GM12864 (cell line): ENCODE measurements around the gene EHBP1.

Source experiments
- DNase-seq: peaks from one replicate; pipeline ENCODE4 v3.0.0-alpha.2; 2011; ENCODE audit warnings: low read depth
- H3K4me3 ChIP-seq: 2 replicates; pipeline ENCODE4 v1.5.1; 2011; ENCODE audit warnings: mild to moderate bottlenecking, low read depth, low read length, control low read depth
- TF ChIP-seq, protein P1 (sequence below): IDR thresholded peaks from 2 replicates; pipeline ENCODE4 v1.5.1; 2011; ENCODE audit warnings: low read depth, mild to moderate bottlenecking, moderate library complexity, low read length, control low read depth, inconsistent platforms; ENCODE audit errors: missing control alignments

Gene EHBP1

DNA sequence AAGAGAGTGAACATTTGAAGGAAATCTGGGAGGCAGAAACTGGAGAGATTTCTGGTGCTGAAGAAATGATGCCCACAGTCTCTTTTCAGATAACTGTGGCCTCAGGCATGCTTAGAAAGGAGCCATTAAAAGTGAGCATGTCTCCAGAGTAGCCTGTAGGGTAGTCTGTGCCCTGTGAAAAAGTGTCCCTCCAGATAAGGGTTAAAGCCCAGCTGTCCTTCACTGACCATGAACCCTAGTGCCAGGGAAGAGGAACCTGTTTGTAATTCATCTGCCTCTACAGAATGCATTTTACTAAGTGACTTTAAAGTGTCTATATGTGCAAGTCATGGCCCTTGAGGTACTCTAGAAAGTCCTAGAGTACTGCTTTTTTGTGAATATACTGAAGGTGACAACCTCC lies 30.5 kb upstream of the EHBP1 start:
- no peak overlapping the region for H3K4me3 ChIP-seq
- TF ChIP-seq, protein P1, sequence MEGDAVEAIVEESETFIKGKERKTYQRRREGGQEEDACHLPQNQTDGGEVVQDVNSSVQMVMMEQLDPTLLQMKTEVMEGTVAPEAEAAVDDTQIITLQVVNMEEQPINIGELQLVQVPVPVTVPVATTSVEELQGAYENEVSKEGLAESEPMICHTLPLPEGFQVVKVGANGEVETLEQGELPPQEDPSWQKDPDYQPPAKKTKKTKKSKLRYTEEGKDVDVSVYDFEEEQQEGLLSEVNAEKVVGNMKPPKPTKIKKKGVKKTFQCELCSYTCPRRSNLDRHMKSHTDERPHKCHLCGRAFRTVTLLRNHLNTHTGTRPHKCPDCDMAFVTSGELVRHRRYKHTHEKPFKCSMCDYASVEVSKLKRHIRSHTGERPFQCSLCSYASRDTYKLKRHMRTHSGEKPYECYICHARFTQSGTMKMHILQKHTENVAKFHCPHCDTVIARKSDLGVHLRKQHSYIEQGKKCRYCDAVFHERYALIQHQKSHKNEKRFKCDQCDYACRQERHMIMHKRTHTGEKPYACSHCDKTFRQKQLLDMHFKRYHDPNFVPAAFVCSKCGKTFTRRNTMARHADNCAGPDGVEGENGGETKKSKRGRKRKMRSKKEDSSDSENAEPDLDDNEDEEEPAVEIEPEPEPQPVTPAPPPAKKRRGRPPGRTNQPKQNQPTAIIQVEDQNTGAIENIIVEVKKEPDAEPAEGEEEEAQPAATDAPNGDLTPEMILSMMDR: no peak
- no peak for DNase-seq

DNA sequence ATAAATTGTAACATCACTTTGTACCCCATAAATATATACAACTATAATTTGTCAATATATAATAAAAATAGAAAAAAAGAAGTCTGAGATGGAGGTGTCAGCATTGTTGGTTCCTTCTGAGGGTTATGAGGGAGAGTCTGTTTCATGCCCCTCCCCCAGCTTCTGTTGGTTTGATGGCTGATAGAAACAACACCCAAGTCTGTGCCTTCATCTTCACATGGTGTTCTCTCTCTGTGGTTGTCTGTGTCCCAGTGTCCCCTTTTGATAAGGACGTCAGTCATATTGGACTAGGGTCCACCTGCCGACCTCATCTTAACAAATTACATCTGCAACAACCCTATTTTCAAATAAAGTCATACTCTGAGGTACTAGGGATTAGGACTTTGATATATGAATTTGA lies 20.3 kb upstream of the EHBP1 start:
- H3K4me3 ChIP-seq: no peak overlapping the region
- DNase-seq: no peak
- TF ChIP-seq, protein P1: no peak

DNA sequence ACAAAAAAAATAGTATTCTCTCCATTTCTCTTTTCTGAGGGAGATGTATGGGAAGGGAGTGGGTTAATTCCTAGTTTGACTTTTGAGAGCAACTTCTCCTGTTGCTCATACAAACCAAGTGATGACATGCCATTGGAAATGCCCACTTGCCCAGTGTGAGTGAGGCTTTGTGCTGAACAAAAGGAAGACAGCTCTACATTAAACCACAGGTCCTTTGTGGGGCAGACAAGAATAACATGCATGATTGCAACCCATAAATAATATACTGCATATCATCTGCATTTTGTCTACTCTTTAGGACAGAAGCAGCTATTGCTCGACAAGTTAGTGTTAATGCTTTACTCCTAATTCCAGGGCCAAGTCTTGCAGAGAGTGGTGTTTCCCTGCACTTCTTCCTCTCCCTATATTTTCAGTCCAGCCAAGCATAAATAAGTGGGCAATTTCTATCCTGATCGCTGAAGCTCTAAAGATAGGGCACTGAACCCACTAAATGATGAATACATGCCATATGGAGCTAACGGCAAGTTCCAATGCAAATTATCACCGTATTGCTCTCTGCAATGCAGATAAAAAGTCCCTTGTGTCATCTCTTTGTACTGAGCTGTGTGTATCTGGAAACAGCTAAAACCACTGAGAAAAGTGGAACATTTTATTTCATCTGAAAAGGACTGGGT lies 19.4 kb upstream of the EHBP1 start:
- TF ChIP-seq, protein P1: no peak
- DNase-seq: no peak
- no peak overlapping the region for H3K4me3 ChIP-seq

DNA sequence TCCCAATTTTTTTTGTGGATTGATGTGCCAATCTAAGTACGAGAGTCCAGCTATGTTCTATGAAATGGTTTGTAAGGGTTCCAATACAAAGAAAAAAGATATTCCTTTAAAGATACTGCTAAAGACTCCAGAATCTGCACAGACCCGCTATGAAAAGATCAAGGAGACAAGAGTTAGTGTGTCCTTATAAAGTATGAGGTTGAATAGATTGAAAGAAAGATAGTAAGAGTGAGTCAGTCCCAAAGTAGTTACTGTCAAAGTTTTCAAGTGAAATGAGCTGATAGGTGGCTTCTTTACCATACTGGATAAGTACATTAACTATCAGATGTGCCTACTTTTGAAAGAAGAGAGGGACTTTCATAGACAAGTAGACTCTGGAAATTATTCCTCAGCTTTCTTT lies 17.9 kb upstream of the EHBP1 start:
- DNase-seq: no peak

DNA sequence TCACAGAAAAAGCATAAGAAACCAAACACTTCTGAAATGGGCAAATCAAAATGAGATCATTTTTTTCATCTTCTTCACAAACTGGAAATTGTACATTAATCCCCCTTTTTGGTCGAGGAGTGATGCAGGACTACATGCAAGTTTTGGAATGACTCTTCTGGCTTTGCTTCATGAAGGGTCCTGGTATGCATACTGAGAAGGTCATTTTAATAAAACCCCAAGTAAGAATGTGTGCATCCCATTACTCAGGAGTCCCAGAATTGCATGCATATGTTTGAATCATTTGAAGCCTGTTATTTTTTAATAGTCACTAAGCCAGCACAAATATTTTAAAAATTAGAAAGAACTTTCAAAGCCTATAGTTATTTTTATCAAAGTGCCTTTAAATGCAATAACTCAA lies 16.7 kb upstream of the EHBP1 start:
- TF ChIP-seq, protein P1: no peak
- H3K4me3 ChIP-seq: no peak overlapping the region
- no peak for DNase-seq

More for the DNA sequence above, 17.9 kb upstream of the EHBP1 start:
- TF ChIP-seq, protein P1: no peak
- H3K4me3 ChIP-seq: no peak overlapping the region

DNA sequence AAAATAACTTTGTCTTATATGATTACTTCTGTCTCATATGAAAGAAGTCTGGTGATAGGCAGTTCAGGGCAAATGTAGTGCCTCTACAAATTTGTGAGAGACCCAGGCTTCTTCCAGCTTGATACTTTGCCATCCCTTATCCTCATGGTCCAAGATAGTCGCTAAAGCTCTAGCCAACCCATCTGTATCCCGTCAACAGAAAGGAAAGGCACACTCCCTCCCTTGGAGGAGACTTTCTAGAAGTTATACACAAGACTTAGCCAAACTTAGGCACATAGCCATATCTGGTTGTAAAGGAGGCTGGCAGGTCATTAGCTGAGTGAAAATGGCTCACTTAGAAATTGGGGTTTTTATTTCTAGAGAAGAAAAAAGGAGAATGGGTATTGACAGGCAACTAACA lies 14.3 kb upstream of the EHBP1 start:
- TF ChIP-seq, protein P1: no peak
- no peak for DNase-seq
- H3K4me3 ChIP-seq: no peak overlapping the region

DNA sequence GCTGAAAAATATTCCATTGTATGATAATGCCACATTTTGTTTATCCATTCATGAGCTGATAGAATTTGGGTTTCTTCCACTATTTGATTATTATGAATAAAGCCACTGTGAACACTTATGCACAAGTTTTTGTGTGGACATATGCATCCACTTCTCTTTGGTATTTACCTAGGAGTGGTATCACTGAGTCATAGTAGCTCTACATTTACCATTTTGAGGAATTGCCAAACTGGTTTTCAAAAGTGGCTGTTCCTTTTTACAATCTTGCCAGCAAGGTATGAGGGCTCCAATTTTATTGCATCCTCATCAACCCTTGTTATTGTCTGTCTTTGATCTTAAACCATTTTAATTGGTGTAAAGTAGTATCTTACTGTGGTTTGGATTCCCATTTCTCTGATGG lies 13.3 kb upstream of the EHBP1 start:
- TF ChIP-seq, protein P1: no peak
- H3K4me3 ChIP-seq: no peak overlapping the region
- DNase-seq: no peak
